WTC11 (cell line): Measurements from ENCODE around the gene SDHAF2. TPM values are rescaled to one million over a fixed set of nuclear protein-coding genes. Genes with fewer than 3 reads are reported as not detected.
A peak's percentile ranks its signal among the peaks of the same experiment; 100 is the strongest.

Experiments used
- ATAC-seq: fragments of 200-7000 bp; cut with Tn5 transposase; 2 replicates; pipeline ENCODE4 v1.10.0; 2021; ENCODE audit warnings: mild to moderate bottlenecking, moderate library complexity
- CTCF ChIA-PET: fragments of 300-600 bp; sonication (Branson Sonifier 250); formaldehyde crosslinking; loops from one replicate; lab custom pipeline; 2021; ENCODE audit warnings: antibody characterized with exemption; lab: Charles Lee
- POLR2A ChIA-PET: fragments of 350-600 bp; sonication (Branson Sonifier 250); formaldehyde crosslinking; loops from one replicate; lab custom pipeline; 2021; ENCODE audit warnings: antibody characterized with exemption; lab: Charles Lee
- DNase-seq: peaks from one replicate; pipeline ENCODE4 v3.0.0; 2021; ENCODE audit warnings: low spot score
- H3K27ac Mint-ChIP-seq: 2 replicates; pipeline ENCODE4 v1.8.0; 2021; ENCODE audit warnings: mixed read lengths
- H3K27me3 Mint-ChIP-seq: 2 replicates; pipeline ENCODE4 v1.8.0; 2021; ENCODE audit warnings: low read depth, mild to moderate bottlenecking, moderate library complexity, mixed read lengths
- H3K36me3 Mint-ChIP-seq: 2 replicates; pipeline ENCODE4 v1.8.0; 2021; ENCODE audit warnings: mixed read lengths
- H3K4me1 Mint-ChIP-seq: 2 replicates; pipeline ENCODE4 v1.8.0; 2022; ENCODE audit warnings: mixed read lengths
- H3K4me3 Mint-ChIP-seq: 2 replicates; pipeline ENCODE4 v1.8.0; 2021; ENCODE audit warnings: mild to moderate bottlenecking, moderate library complexity, mixed read lengths
- H3K9me3 Mint-ChIP-seq: 2 replicates; pipeline ENCODE4 v1.8.0; 2021; ENCODE audit warnings: mixed read lengths
- ARID4B ChIP-seq: sonication (generic); formaldehyde crosslinking; IDR thresholded peaks from 2 replicates; pipeline ENCODE4 v1.8.0; 2023; ENCODE audit warnings: missing genetic modification reagents, mild to moderate bottlenecking, borderline replicate concordance
- FOXJ3 ChIP-seq: sonication (generic); formaldehyde crosslinking; IDR thresholded peaks from 2 replicates; pipeline ENCODE4 v1.9.0; 2021; ENCODE audit warnings: missing genetic modification reagents, mild to moderate bottlenecking, borderline replicate concordance
- FOXK1 ChIP-seq: sonication (generic); formaldehyde crosslinking; IDR thresholded peaks from 2 replicates; pipeline ENCODE4 v1.8.0; 2022; ENCODE audit warnings: mild to moderate bottlenecking, moderate library complexity, missing genetic modification reagents
- MYBL2 ChIP-seq: sonication (generic); formaldehyde crosslinking; IDR thresholded peaks from 2 replicates; pipeline ENCODE4 v1.8.1; 2023; ENCODE audit warnings: mild to moderate bottlenecking, moderate library complexity, missing genetic modification reagents
- NR2C2 ChIP-seq: sonication (generic); formaldehyde crosslinking; IDR thresholded peaks from 2 replicates; pipeline ENCODE4 v1.8.0; 2022; ENCODE audit warnings: mild to moderate bottlenecking, missing genetic modification reagents
- NR3C1 ChIP-seq: sonication (generic); formaldehyde crosslinking; conservative IDR thresholded peaks from 2 replicates; pipeline ENCODE4 v1.8.1; 2023; ENCODE audit warnings: low read depth, mild to moderate bottlenecking, missing genetic modification reagents
- OVOL2 ChIP-seq: fragments of 250-450 bp; sonication (Bioruptor Pico); IDR thresholded peaks from 2 replicates; pipeline ENCODE4 v1.9.0; 2021; ENCODE audit warnings: mild to moderate bottlenecking, borderline replicate concordance
- PRDM15 ChIP-seq: sonication (generic); formaldehyde crosslinking; IDR thresholded peaks from 2 replicates; pipeline ENCODE4 v1.8.0; 2022; ENCODE audit warnings: missing genetic modification reagents
- TCF7 ChIP-seq: sonication (generic); formaldehyde crosslinking; IDR thresholded peaks from 2 replicates; pipeline ENCODE4 v1.8.0; 2022; ENCODE audit warnings: mild to moderate bottlenecking, low read depth, missing genetic modification reagents, moderate library complexity
- TEAD1 ChIP-seq: sonication (generic); formaldehyde crosslinking; IDR thresholded peaks from 2 replicates; pipeline ENCODE4 v1.8.0; 2022; ENCODE audit warnings: mild to moderate bottlenecking, missing genetic modification reagents
- ZMAT4 ChIP-seq: fragments of 250-450 bp; sonication (Bioruptor Pico); IDR thresholded peaks from 2 replicates; pipeline ENCODE4 v1.9.0; 2021; ENCODE audit warnings: mild to moderate bottlenecking
- ZNF138 ChIP-seq: sonication (generic); formaldehyde crosslinking; conservative IDR thresholded peaks from 2 replicates; pipeline ENCODE4 v1.8.1; 2022; ENCODE audit warnings: mild to moderate bottlenecking, moderate library complexity, missing genetic modification reagents
- ZNF396 ChIP-seq: fragments of 250-450 bp; sonication (Bioruptor Pico); IDR thresholded peaks from 2 replicates; pipeline ENCODE4 v1.8.0; 2021; ENCODE audit warnings: mild to moderate bottlenecking, moderate library complexity, borderline replicate concordance
- ZNF671 ChIP-seq: fragments of 250-450 bp; sonication (Bioruptor Pico); IDR thresholded peaks from 2 replicates; pipeline ENCODE4 v1.8.0; 2021; ENCODE audit warnings: mild to moderate bottlenecking
- total RNA-seq: library from RNA; stranded (reverse); gene quantifications from 3 replicates; pipeline ENCODE4 v1.2.3, GENCODE V29; 2021
- TF ChIP-seq, protein P1 (sequence below): sonication (generic); formaldehyde crosslinking; IDR thresholded peaks from 2 replicates; pipeline ENCODE4 v1.8.1; 2023; ENCODE audit warnings: mild to moderate bottlenecking, missing genetic modification reagents, borderline replicate concordance
- TF ChIP-seq, protein P2 (sequence below): sonication (generic); formaldehyde crosslinking; conservative IDR thresholded peaks from 2 replicates; pipeline ENCODE4 v1.8.1; 2023; ENCODE audit warnings: mild to moderate bottlenecking, low read depth, missing genetic modification reagents, moderate library complexity
- TF ChIP-seq, protein P3 (sequence below): sonication (generic); formaldehyde crosslinking; IDR thresholded peaks from 2 replicates; pipeline ENCODE4 v1.8.1; 2022; ENCODE audit warnings: mild to moderate bottlenecking, moderate library complexity, missing genetic modification reagents

SDHAF2 gene
- total RNA-seq, 1 experiment from 2014 or later = 36.5 TPM

GRCh38 chr11:61491736-61492395 lies 61.9 kb downstream of the SDHAF2 start:
- no peak for ATAC-seq
- ChIA-PET POLR2A (no interaction called here), CTCF (interaction anchor here (0.7 to 11.7 kb wide), 5 partner anchors 10 to 40 kb away, joined by 6 to 552 read pairs (median 28); partner anchors contain the start of gene LRRC10B)
- no peak overlapping the region for H3K4me3 Mint-ChIP-seq
- no peaks in the 10 kb centered on the region for H3K9me3 Mint-ChIP-seq
- H3K4me1 Mint-ChIP-seq = peaks cover 32% of the 10 kb centered on the region
- H3K36me3 Mint-ChIP-seq = no peaks in the 10 kb centered on the region
- TF ChIP-seq OVOL2 (CRISPR knock-in tag) = no peak
- TF ChIP-seq, protein P1, sequence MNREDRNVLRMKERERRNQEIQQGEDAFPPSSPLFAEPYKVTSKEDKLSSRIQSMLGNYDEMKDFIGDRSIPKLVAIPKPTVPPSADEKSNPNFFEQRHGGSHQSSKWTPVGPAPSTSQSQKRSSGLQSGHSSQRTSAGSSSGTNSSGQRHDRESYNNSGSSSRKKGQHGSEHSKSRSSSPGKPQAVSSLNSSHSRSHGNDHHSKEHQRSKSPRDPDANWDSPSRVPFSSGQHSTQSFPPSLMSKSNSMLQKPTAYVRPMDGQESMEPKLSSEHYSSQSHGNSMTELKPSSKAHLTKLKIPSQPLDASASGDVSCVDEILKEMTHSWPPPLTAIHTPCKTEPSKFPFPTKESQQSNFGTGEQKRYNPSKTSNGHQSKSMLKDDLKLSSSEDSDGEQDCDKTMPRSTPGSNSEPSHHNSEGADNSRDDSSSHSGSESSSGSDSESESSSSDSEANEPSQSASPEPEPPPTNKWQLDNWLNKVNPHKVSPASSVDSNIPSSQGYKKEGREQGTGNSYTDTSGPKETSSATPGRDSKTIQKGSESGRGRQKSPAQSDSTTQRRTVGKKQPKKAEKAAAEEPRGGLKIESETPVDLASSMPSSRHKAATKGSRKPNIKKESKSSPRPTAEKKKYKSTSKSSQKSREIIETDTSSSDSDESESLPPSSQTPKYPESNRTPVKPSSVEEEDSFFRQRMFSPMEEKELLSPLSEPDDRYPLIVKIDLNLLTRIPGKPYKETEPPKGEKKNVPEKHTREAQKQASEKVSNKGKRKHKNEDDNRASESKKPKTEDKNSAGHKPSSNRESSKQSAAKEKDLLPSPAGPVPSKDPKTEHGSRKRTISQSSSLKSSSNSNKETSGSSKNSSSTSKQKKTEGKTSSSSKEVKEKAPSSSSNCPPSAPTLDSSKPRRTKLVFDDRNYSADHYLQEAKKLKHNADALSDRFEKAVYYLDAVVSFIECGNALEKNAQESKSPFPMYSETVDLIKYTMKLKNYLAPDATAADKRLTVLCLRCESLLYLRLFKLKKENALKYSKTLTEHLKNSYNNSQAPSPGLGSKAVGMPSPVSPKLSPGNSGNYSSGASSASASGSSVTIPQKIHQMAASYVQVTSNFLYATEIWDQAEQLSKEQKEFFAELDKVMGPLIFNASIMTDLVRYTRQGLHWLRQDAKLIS = no peak
- no peak for TF ChIP-seq ZNF396 (CRISPR knock-in tag)
- no peak for TF ChIP-seq ZNF671 (CRISPR knock-in tag)
- TF ChIP-seq NR2C2 (CRISPR knock-in tag) = no peak
- no peak for TF ChIP-seq MYBL2 (CRISPR knock-in tag)
- no peak for TF ChIP-seq TCF7 (CRISPR knock-in tag)
- no peak for TF ChIP-seq TEAD1 (CRISPR knock-in tag)
- TF ChIP-seq, protein P2, sequence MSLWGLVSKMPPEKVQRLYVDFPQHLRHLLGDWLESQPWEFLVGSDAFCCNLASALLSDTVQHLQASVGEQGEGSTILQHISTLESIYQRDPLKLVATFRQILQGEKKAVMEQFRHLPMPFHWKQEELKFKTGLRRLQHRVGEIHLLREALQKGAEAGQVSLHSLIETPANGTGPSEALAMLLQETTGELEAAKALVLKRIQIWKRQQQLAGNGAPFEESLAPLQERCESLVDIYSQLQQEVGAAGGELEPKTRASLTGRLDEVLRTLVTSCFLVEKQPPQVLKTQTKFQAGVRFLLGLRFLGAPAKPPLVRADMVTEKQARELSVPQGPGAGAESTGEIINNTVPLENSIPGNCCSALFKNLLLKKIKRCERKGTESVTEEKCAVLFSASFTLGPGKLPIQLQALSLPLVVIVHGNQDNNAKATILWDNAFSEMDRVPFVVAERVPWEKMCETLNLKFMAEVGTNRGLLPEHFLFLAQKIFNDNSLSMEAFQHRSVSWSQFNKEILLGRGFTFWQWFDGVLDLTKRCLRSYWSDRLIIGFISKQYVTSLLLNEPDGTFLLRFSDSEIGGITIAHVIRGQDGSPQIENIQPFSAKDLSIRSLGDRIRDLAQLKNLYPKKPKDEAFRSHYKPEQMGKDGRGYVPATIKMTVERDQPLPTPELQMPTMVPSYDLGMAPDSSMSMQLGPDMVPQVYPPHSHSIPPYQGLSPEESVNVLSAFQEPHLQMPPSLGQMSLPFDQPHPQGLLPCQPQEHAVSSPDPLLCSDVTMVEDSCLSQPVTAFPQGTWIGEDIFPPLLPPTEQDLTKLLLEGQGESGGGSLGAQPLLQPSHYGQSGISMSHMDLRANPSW (CRISPR knock-in tag) = no peak
- peak overlapping the region; percentile 52; the same call in 1 of the 2 replicates for H3K27ac Mint-ChIP-seq
- no peak for DNase-seq
- H3K27me3 Mint-ChIP-seq = peaks cover 3% of the 10 kb centered on the region; the same call in 1 of the 2 replicates

GRCh38 chr11:61494381-61494961 lies 64.5 kb downstream of the SDHAF2 start:
- Mint-ChIP-seq H3K27ac (no peak overlapping the region), H3K27me3 (no peaks in the 10 kb centered on the region)
- TF ChIP-seq FOXJ3 (CRISPR knock-in tag) (no peak), PRDM15 (CRISPR knock-in tag) (no peak), ZMAT4 (no peak), ARID4B (CRISPR knock-in tag) (no peak), FOXK1 (CRISPR knock-in tag) (no peak), ZNF138 (CRISPR knock-in tag) (no peak), NR3C1 (CRISPR knock-in tag) (no peak)
- TF ChIP-seq, protein P3, sequence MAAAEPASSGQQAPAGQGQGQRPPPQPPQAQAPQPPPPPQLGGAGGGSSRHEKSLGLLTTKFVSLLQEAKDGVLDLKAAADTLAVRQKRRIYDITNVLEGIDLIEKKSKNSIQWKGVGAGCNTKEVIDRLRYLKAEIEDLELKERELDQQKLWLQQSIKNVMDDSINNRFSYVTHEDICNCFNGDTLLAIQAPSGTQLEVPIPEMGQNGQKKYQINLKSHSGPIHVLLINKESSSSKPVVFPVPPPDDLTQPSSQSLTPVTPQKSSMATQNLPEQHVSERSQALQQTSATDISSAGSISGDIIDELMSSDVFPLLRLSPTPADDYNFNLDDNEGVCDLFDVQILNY (CRISPR knock-in tag) = no peak

More at GRCh38 chr11:61494381-61494961, 64.5 kb downstream of the SDHAF2 start:
- peaks cover 18% of the 10 kb centered on the region for H3K4me1 Mint-ChIP-seq
- ATAC-seq (no peak), DNase-seq (no peak)
- no peaks in the 10 kb centered on the region for H3K36me3 Mint-ChIP-seq
- ChIA-PET CTCF (interaction anchor here (0.7 to 3.8 kb wide), 7 partner anchors 12 to 133 kb away, joined by 3 to 30 read pairs (median 5); a partner anchor contains a TSS), POLR2A (no interaction called here)
- no peaks in the 10 kb centered on the region for H3K9me3 Mint-ChIP-seq
- no peak overlapping the region for H3K4me3 Mint-ChIP-seq
